HCT116 (cell line): Measurements from ENCODE around the gene TCF7. TPM values are rescaled to one million over a fixed set of nuclear protein-coding genes. Genes with fewer than 3 reads are reported as not detected.

ENCODE experiments used
- ATAC-seq: fragments of 200-7000 bp; cut with Tn5 transposase; 2 replicates; pipeline ENCODE4 v1.9.1; 2020; ENCODE audit warnings: mild to moderate bottlenecking, moderate library complexity
- BruUV-seq: library from RNA; stranded (reverse); fragments of 400-500 nt; replicated peaks from 2 replicates; lab custom pipeline; 2021; lab: Mats Ljungman, UMichigan
- CTCF ChIA-PET: fragments of 300-600 bp; sonication (Branson Sonifier 250); formaldehyde crosslinking; loops from one replicate; lab custom pipeline; 2021; ENCODE audit warnings: antibody characterized with exemption; lab: Charles Lee
- POLR2A ChIA-PET: fragments of 300-600, 350-600 bp; sonication (Branson Sonifier 250); formaldehyde crosslinking; loops from one replicate; lab custom pipeline; 2021; ENCODE audit warnings: antibody characterized with exemption; lab: Charles Lee
- RAD21 ChIA-PET, 2 experiments: fragments of 300-600 bp; sonication (Branson Sonifier 250); formaldehyde crosslinking; loops; one replicate each; lab custom pipeline; 2023; ENCODE audit warnings: low total read pairs in 2 of 2; ENCODE audit not compliant: uncharacterized antibody in 2 of 2, unreplicated experiment in 2 of 2, low non-redundant PET in 1 of 2; lab: Charles Lee
- DNase-seq: peaks from one replicate; pipeline ENCODE4 v3.0.0-alpha.2; 2010; ENCODE audit warnings: low read depth, low spot score
- H2AFZ ChIP-seq: fragments of 200-600 bp; shearing (Covaris generic), sonication (generic); 2 replicates; pipeline ENCODE4 v1.6.1; 2017; ENCODE audit warnings: low read depth, mixed run types, mixed read lengths, antibody characterized with exemption, low read length; ENCODE audit not compliant: poor library complexity, severe bottlenecking
- H3K27ac ChIP-seq: 2 replicates; pipeline ENCODE4 v1.5.1; 2012; ENCODE audit warnings: low read depth, low read length
- H3K27me3 ChIP-seq: fragments of 200-600 bp; sonication (generic); 2 replicates; pipeline ENCODE4 v1.6.1; 2016; ENCODE audit warnings: mixed run types, low read length, mixed read lengths; ENCODE audit not compliant: insufficient read depth
- H3K36me3 ChIP-seq, 2 experiments: fragments of 200-500 bp in 1 of 2; fragments of 200-600 bp in 1 of 2; sonication (Bioruptor generic) in 1 of 2; sonication (generic) in 1 of 2; 2 replicates each; pipeline versions ENCODE4 v1.5.1 to v1.6.1; 2014 to 2016; ENCODE audit warnings: low read length in 2 of 2, inconsistent platforms in 1 of 2, mixed read lengths in 1 of 2, mixed run types in 1 of 2; ENCODE audit not compliant: insufficient read depth in 2 of 2, control insufficient read depth in 1 of 2
- H3K4me1 ChIP-seq, 2 experiments: fragments of 200-600 bp in 1 of 2; sonication (generic) in 1 of 2; 2 replicates each; pipeline versions ENCODE4 v1.5.1 to v1.6.1; 2012 to 2017; ENCODE audit warnings: low read length in 2 of 2, inconsistent platforms in 1 of 2, mild to moderate bottlenecking in 1 of 2, mixed read lengths in 1 of 2, mixed run types in 1 of 2, moderate library complexity in 1 of 2; ENCODE audit not compliant: insufficient read depth in 2 of 2, control insufficient read depth in 1 of 2
- H3K4me2 ChIP-seq: fragments of 200-600 bp; sonication (generic); 2 replicates; pipeline ENCODE4 v1.6.1; 2017; ENCODE audit warnings: mixed run types, low read length, mixed read lengths
- H3K4me3 ChIP-seq, 2 experiments: fragments of 200-600 bp in 1 of 2; sonication (generic) in 1 of 2; replicated peaks in 1 of 2; 2 replicates each; pipeline ENCODE4 v1.5.1; 2011 to 2016; ENCODE audit warnings: low read length in 2 of 2, control low read depth in 1 of 2, low read depth in 1 of 2, mild to moderate bottlenecking in 1 of 2, mixed read lengths in 1 of 2, mixed run types in 1 of 2
- H3K79me2 ChIP-seq: fragments of 200-600 bp; sonication (generic); 2 replicates; pipeline ENCODE4 v1.6.1; 2017; ENCODE audit warnings: mild to moderate bottlenecking, mixed run types, low read length, moderate library complexity, mixed read lengths; ENCODE audit not compliant: insufficient read depth
- H3K9ac ChIP-seq: fragments of 200-600 bp; sonication (generic); 2 replicates; pipeline ENCODE4 v1.6.1; 2016; ENCODE audit warnings: low read length, mixed read lengths
- H3K9me2 ChIP-seq: fragments of 200-600 bp; sonication (generic), shearing (Covaris generic); 2 replicates; pipeline ENCODE4 v1.6.1; 2017; ENCODE audit warnings: mixed run types, mild to moderate bottlenecking, moderate library complexity; ENCODE audit not compliant: insufficient read depth
- H3K9me3 ChIP-seq, 2 experiments: fragments of 200-500 bp in 1 of 2; fragments of 200-600 bp in 1 of 2; sonication (Bioruptor generic) in 1 of 2; sonication (generic) in 1 of 2; 2 replicates each; pipeline ENCODE4 v1.6.1; 2014 to 2017; ENCODE audit warnings: low read length in 2 of 2, mixed read lengths in 2 of 2, inconsistent platforms in 1 of 2, low read depth in 1 of 2, mild to moderate bottlenecking in 1 of 2, mixed run types in 1 of 2, moderate library complexity in 1 of 2; ENCODE audit not compliant: control insufficient read depth in 1 of 2, insufficient read depth in 1 of 2
- H4K20me1 ChIP-seq: fragments of 200-600 bp; sonication (generic), shearing (Covaris generic); 2 replicates; pipeline ENCODE4 v1.6.1; 2017; ENCODE audit warnings: mixed run types, mild to moderate bottlenecking, moderate library complexity; ENCODE audit not compliant: insufficient read depth
- CBX3 ChIP-seq: IDR thresholded peaks from 2 replicates; pipeline ENCODE4 v1.6.1; 2012; ENCODE audit warnings: low read depth
- CEBPB ChIP-seq: IDR thresholded peaks from 2 replicates; pipeline ENCODE4 v1.6.1; 2012; ENCODE audit warnings: low read depth
- EGR1 ChIP-seq: IDR thresholded peaks from 2 replicates; pipeline ENCODE4 v1.6.1; 2012; ENCODE audit warnings: low read depth
- ELF1 ChIP-seq: IDR thresholded peaks from 2 replicates; pipeline ENCODE4 v1.6.1; 2012; ENCODE audit warnings: low read depth, borderline replicate concordance
- EZH2phosphoT487 ChIP-seq: fragments of 200-600 bp; IDR thresholded peaks from 2 replicates; pipeline ENCODE4 v1.6.1; 2018; ENCODE audit warnings: antibody characterized with exemption, borderline replicate concordance
- FOSL1 ChIP-seq: IDR thresholded peaks from 2 replicates; pipeline ENCODE4 v1.6.1; 2012; ENCODE audit warnings: low read depth
- JUND ChIP-seq: IDR thresholded peaks from 2 replicates; pipeline ENCODE4 v1.6.1; 2012
- POLR2A ChIP-seq: IDR thresholded peaks from 2 replicates; pipeline ENCODE4 v1.7.0; 2011; ENCODE audit warnings: borderline replicate concordance; ENCODE audit not compliant: insufficient read depth, insufficient read length; ENCODE audit errors: extremely low read depth
- RAD21 ChIP-seq: IDR thresholded peaks from 2 replicates; pipeline ENCODE4 v1.6.1; 2012; ENCODE audit warnings: low read depth, mild to moderate bottlenecking
- SIN3A ChIP-seq: IDR thresholded peaks from 2 replicates; pipeline ENCODE4 v1.6.1; 2012; ENCODE audit warnings: low read depth
- SP1 ChIP-seq: IDR thresholded peaks from 2 replicates; pipeline ENCODE4 v1.6.1; 2012; ENCODE audit warnings: low read depth
- SRF ChIP-seq: IDR thresholded peaks from 2 replicates; pipeline ENCODE4 v1.6.1; 2012; ENCODE audit warnings: low read depth
- TCF7L2 ChIP-seq: IDR thresholded peaks from 2 replicates; pipeline ENCODE4 v1.7.0; 2011; ENCODE audit warnings: borderline replicate concordance, inconsistent platforms; ENCODE audit not compliant: insufficient read depth, insufficient read length; ENCODE audit errors: extremely low read depth
- ZFX ChIP-seq: fragments of 450-650 bp; IDR thresholded peaks from 2 replicates; pipeline ENCODE4 v1.6.1; 2017
- ZNF274 ChIP-seq: fragments of 200-500 bp; sonication (Bioruptor generic); IDR thresholded peaks from 2 replicates; pipeline ENCODE4 v1.6.1; 2014; ENCODE audit warnings: mild to moderate bottlenecking, low read depth, low read length, inconsistent platforms
- intact Hi-C: fragments of 100-400 bp; cut with micrococcal nuclease; formaldehyde crosslinking; loops from 2 replicates; pipeline ENCODE4 v1.10.0; 2022
- total RNA-seq: library from RNA; stranded (reverse); gene quantifications from one replicate; pipeline ENCODE4 v1.2.1, GENCODE V29; 2021; ENCODE audit not compliant: unreplicated experiment
- TF ChIP-seq, protein P1 (sequence below): IDR thresholded peaks from 2 replicates; pipeline ENCODE4 v1.6.1; 2011; ENCODE audit warnings: mild to moderate bottlenecking, low read length, moderate library complexity; ENCODE audit not compliant: insufficient replicate concordance; ENCODE audit errors: extremely low read depth
- TF ChIP-seq, protein P2 (sequence below): IDR thresholded peaks from 2 replicates; pipeline ENCODE4 v1.6.1; 2012; ENCODE audit warnings: low read depth
- TF ChIP-seq, protein P3 (sequence below): IDR thresholded peaks from 2 replicates; pipeline ENCODE4 v1.6.1; 2012

TCF7 gene
- total RNA-seq, 1 experiment from 2014 or later, result 17.8 TPM

DNA sequence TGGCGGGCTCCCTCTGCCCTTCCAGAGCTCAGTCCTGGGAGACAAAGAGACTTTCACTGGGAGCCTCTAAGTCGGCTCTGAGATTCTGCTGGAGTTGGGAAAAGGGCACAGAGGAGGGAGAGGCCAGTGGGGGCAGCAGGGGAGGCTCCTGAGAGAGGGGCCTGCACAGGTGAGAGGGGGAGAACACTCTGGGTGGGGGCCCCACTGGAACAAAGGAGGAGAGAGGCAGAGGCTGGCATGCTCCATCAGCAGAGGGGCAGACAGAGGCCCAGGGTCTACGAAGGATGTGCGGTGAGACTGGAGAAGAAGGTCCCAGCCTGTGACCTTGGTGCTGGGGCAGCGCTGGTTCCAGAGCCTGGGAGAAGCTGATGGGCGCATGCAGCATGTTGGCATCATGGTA lies 8.9 kb downstream of the TCF7 start:
- ChIA-PET CTCF (no interaction called here), POLR2A (interaction anchor here (1.2 kb wide), 1 partner anchor 13 kb away, joined by 3 read pairs; no protein-coding TSS in a partner anchor)
- Histone ChIP-seq H3K9me2 (no peaks in the 10 kb centered on the region), H3K4me1 (peaks cover 22 to 37% of the 10 kb centered on the region in 2 experiments), H3K4me3 (no peak overlapping the region), H2AFZ (no peak overlapping the region), H3K79me2 (0 out of 2 replicates have a peak, but pooled peaks cover 5% of the 10 kb centered on the region), H3K9ac (no peak overlapping the region)
- BruUV-seq, result no TSS peak
- no peak for ATAC-seq
- DNase-seq, result no peak
- TF ChIP-seq TCF7L2 (no peak), CEBPB (no peak), CBX3 (no peak), JUND (no peak), SRF (no peak), EGR1 (no peak), RAD21 (no peak), ZFX (no peak), SIN3A (no peak), ZNF274 (no peak), POLR2A (no peak), FOSL1 (no peak), ELF1 (no peak), SP1 (no peak), EZH2phosphoT487 (no peak)
- TF ChIP-seq, protein P1, sequence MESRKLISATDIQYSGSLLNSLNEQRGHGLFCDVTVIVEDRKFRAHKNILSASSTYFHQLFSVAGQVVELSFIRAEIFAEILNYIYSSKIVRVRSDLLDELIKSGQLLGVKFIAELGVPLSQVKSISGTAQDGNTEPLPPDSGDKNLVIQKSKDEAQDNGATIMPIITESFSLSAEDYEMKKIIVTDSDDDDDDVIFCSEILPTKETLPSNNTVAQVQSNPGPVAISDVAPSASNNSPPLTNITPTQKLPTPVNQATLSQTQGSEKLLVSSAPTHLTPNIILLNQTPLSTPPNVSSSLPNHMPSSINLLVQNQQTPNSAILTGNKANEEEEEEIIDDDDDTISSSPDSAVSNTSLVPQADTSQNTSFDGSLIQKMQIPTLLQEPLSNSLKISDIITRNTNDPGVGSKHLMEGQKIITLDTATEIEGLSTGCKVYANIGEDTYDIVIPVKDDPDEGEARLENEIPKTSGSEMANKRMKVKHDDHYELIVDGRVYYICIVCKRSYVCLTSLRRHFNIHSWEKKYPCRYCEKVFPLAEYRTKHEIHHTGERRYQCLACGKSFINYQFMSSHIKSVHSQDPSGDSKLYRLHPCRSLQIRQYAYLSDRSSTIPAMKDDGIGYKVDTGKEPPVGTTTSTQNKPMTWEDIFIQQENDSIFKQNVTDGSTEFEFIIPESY, result no peak
- TF ChIP-seq, protein P2, sequence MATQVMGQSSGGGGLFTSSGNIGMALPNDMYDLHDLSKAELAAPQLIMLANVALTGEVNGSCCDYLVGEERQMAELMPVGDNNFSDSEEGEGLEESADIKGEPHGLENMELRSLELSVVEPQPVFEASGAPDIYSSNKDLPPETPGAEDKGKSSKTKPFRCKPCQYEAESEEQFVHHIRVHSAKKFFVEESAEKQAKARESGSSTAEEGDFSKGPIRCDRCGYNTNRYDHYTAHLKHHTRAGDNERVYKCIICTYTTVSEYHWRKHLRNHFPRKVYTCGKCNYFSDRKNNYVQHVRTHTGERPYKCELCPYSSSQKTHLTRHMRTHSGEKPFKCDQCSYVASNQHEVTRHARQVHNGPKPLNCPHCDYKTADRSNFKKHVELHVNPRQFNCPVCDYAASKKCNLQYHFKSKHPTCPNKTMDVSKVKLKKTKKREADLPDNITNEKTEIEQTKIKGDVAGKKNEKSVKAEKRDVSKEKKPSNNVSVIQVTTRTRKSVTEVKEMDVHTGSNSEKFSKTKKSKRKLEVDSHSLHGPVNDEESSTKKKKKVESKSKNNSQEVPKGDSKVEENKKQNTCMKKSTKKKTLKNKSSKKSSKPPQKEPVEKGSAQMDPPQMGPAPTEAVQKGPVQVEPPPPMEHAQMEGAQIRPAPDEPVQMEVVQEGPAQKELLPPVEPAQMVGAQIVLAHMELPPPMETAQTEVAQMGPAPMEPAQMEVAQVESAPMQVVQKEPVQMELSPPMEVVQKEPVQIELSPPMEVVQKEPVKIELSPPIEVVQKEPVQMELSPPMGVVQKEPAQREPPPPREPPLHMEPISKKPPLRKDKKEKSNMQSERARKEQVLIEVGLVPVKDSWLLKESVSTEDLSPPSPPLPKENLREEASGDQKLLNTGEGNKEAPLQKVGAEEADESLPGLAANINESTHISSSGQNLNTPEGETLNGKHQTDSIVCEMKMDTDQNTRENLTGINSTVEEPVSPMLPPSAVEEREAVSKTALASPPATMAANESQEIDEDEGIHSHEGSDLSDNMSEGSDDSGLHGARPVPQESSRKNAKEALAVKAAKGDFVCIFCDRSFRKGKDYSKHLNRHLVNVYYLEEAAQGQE, result no peak
- TF ChIP-seq, protein P3, sequence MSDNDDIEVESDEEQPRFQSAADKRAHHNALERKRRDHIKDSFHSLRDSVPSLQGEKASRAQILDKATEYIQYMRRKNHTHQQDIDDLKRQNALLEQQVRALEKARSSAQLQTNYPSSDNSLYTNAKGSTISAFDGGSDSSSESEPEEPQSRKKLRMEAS, result no peak
- TF ChIP-seq, all 23 proteins: peak for 0
- intact Hi-C loops, result no loop called here
- Histone ChIP-seq H3K9me3 (no peaks in the 10 kb centered on the region), H4K20me1 (no peaks in the 10 kb centered on the region), H3K27me3 (no peaks in the 10 kb centered on the region), H3K36me3 (no peaks in the 10 kb centered on the region), H3K27ac (no peak overlapping the region), H3K4me2 (no peak overlapping the region)
- RAD21 ChIA-PET, result no interaction called here
